Stimulated activated CD8-positive, alpha-beta memory T cell treated with anti-CD3 and anti-CD28 coated beads, Interleukin-15, amount 100 ng/mL, for 1 hour (primary cell): ENCODE data around the gene RAB3IL1.
"Not testable (repeated sequence)": the region's sequence is repeated elsewhere in the genome, so short reads cannot be mapped to it uniquely, and the experiment has no call there.

ENCODE experiments used
- DNase-seq: peaks from one replicate; pipeline ENCODE4 v3.0.0-alpha.2; 2020; ENCODE audit warnings: low read depth

RAB3IL1 gene

DNA sequence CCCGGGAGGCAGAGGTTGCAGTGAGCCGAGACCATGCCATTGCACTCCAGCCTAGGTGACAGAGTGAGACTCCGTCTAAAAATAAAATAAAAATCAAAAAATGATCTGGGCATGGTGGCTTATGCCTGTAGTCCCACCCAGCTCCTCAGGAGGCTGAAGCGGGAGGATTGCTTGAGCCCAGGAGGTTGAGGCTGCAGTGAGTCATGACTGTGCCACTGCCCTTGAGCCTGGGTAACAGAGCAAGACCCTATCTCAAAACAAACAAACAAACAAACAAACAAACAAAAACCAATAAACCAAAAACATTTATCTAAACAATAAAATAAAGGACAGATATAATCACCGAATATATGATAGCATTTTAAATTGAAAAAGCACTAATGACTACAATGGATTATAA, 36.3 kb upstream of the RAB3IL1 start:
- not testable (repeated sequence) for DNase-seq

DNA sequence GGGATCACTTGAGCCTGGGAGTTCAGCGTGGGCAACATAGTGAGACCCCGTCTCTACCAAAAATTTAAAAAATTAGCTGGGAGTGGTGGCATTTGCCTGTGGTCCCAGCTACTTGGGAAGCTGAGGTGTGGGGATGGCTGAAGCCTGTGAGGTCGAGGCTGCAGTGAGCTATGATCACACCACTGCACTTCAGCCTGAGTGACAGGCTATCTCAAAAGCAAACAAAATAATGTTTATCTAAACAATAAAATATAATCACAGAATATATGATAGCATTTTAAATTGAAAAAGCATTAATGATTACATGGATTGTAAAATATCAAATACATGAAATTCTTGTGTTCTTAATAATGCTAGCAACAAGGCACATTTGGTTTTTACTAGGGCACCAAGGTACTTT, 35.5 kb upstream of the RAB3IL1 start:
- DNase-seq = no peak

DNA sequence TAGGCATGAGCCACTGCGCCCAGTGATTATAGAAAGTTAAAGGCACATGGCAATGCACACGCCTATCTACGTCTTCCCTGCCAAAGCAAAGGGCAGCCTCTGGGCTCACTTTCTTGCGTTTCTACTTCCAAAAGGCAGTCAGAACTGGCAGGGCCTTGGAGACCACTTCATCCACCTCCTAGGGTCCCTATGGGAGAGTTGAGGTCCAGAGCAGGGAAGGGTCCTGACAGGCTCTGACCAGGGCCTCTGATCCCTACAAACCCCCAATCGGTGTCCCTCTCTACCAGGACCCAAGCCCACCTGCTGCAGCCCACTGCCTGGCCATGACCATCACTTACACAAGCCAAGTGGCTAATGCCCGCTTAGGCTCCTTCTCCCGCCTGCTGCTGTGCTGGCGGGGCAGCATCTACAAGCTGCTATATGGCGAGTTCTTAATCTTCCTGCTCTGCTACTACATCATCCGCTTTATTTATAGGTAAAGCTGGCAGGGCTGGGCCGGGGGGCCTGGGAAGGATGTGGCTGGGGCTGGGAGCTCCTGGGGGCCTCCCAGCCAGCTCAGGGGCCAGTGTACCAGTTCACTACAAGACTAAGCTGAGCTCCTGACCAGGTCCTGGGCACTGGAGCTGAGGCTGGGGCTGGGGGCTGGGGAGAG, 34.2 kb upstream of the RAB3IL1 start:
- DNase-seq = no peak

DNA sequence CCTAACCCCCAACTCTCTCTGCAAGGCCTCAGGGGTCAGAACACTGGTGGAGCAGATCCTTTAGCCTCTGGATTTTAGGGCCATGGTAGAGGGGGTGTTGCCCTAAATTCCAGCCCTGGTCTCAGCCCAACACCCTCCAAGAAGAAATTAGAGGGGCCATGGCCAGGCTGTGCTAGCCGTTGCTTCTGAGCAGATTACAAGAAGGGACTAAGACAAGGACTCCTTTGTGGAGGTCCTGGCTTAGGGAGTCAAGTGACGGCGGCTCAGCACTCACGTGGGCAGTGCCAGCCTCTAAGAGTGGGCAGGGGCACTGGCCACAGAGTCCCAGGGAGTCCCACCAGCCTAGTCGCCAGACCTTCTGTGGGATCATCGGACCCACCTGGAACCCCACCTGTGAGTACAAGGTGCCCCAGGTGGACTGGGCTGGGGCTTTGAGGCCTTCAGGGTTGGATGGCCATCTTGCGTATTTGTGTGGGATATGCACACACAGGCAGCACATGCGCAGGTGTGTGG, 32.7 kb upstream of the RAB3IL1 start, which contains the start of gene BEST1:
Gene BEST1 (plus strand): TSS at position 317 of the 513 bp plus-strand sequence. CDS start 1,456 bp downstream, outside the sequence.
- DNase-seq = no peak

DNA sequence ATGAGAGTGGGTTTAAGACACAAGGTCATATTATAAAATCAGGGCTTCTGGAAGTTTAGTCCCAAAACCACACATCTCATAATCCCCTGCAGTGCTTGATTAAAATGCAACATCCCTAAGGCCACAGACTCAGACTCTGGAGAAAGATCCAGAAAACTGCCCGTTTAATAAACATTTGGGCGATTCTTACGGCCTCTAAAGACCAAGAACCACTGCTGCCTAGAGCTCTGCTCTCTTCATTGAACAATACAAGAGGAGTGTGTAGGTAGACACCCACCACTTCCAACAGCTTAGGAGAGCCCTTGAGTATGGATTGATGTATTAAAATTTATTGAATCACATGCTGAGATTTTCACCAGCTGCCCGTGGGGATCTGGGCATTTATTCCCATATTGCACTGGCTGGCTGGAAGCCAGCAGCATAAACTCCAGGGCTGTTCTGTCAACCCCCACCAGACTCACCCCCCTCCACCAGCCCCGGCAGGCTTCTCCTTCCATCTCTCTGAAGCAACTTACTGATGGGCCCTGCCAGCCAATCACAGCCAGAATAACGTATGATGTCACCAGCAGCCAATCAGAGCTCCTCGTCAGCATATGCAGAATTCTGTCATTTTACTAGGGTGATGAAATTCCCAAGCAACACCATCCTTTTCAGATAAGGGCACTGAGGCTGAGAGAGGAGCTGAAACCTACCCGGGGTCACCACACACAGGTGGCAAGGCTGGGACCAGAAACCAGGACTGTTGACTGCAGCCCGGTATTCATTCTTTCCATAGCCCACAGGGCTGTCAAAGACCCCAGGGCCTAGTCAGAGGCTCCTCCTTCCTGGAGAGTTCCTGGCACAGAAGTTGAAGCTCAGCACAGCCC, 32.0 kb upstream of the RAB3IL1 start:
- no peak for DNase-seq

DNA sequence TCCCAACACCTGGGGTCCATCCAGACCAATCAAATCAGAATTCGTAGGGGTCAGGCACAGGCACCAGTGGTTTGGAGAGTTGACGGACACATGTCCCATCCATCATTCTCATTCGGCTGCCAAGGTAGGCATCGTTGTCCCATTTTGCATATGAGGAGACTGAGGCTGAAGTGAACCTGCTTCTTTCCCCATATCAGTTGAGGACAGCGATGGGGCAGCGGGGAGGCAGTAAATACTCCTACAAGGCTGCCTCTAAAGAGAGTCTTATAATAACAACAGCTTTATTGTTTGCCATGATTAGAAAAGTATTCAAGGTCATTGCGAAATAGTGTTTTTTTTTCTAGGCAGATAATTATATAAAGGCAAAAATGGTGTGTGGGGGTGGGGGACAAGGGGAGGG, 31.1 kb upstream of the RAB3IL1 start:
- DNase-seq = no peak

DNA sequence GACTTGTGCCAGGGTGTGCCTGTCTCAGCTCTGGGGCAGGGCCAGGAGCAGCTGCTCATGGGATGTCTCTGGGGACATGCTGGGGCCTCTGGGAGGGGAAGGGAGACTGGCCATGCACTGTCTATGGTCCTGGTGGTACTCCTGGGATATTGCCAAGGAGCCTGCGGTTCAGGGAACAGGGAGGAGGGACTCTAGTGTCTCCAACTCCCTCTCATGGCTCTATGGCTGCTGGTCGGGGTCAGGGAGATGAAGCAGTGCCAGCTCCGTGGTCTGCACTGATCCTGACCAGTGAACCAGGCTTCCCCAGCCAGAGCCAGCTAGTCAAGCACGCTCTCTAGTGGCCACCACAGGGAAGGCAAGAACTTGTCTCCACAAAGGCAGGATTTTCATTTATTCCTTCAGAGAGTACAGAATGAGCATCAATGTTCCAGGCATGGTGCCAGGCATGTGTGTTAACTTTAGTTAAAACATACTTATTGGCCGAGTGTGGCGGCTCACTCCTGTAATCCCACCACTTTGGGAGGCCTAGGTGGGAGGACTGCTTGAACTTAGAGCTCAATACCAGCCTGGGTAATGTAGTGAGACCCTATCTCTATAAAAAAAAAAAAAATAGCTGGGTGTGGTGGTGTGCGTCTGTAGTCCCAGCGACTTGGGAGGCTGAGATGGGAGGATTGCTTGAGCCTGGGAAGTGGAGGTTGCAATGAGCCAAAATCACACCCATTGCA, 30.3 kb upstream of the RAB3IL1 start:
- peak; percentile 35 for DNase-seq

DNA sequence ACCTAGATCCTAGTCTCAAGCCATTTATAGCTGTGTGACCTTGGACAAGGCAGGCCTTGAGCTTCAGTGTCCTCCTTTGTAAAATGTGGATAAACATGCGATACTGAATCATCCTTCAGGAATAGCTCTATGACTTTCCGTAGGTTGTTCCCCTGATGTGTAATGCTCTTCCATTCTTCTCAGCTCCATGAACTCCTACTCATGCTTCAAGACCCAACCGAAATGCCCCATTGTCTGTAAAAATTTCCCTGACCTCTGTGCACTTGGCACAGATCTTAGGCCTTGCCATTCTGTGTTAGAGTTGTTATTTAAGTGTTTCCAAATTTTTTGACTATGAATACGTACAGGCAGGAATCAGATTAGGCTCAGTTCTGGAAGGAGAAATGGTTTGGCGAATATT, 29.5 kb upstream of the RAB3IL1 start:
- DNase-seq = no peak

DNA sequence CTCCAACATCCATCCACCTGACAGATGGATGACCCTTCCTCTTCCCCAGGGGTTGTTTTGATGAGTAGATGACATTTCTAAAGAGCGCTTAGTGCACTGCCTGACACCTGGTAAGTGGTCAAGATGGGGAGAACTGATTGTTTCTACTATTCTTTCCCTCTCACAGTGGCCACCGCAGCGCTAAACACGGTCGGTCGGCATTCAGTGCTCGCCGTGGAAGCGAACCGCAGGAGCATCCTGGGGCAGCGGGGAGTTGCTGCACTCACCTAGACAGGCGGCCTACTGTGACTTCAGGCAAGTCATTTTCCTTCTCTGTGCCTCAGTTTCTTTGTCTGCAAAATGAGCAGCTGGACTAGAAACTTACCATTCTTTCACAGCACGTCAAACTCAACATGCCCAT, 27.8 kb upstream of the RAB3IL1 start:
- no peak for DNase-seq

DNA sequence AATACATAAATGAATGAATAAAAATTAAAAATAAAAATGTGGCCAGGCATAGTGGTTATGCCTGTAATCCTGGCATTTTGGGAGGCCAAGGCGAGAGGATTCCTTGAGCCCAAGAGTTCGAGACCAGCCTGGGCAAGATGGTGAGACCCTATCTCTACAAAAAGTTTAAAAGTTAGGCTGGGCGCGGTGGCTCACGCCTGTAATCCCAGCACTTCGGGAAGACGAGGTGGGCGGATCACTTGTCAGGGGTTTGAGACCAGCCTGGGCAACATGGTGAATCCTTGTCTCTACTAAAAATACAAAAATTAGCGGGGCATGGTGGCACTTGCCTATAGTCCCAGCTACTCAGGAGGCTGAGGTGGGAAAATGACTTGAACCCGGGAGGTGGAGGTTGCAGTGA, 23.1 kb upstream of the RAB3IL1 start:
- no peak for DNase-seq

DNA sequence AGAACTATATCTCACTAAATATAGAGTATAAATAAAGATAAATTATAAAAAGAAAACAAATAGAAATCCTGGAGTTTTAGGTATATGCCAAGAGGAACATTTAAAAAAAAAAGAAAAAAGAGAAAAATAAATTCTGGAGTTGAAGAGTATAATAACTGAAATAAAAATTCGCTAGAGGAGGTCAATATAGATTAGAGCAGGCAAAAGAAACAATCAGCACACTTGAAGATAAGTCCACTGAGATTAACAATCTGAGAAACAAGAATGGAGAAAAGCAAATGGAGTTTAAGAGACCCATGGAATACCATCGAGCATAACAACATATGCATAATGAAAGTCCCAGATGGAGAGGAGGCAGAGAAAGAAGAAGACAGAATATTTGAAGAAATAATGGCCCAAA, 18.5 kb upstream of the RAB3IL1 start:
- DNase-seq = no peak

DNA sequence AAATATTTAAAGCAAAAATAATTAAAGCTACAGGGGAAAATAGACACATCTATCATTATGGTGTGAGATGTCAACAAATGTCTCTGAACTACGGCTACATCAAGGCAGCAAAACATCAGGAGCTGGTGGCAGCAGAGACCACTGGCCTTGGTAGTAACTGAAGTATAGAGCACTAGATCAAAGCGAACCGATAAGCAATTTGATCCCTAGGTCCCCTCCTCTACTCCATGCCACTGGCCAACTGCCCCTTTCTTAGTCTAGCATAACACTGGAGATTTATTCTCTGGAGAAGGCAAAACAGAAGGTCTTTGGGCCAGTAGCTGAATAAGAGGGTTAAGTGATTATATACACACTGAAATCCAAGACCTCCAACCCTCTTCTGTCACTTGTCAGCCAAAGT, 13.6 kb upstream of the RAB3IL1 start:
- DNase-seq = no peak

DNA sequence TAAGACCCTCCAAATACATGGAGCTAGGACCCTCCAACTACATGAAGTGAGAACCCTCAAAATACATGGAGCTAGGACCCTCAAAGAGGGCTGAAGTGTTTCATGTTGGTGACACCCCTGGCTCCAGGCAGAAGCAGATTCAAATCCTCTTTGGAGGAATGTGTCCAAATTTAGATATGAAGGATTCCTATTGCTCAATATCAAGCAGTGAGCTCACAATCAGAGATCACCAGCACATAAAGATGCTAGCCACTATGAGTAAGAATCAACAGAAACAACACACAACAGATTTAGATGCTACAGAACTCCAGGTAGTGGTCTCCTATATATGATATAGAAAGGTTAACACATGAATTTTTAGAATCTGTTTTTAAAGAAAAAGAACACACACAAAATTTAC, 11.2 kb upstream of the RAB3IL1 start:
- no peak for DNase-seq

DNA sequence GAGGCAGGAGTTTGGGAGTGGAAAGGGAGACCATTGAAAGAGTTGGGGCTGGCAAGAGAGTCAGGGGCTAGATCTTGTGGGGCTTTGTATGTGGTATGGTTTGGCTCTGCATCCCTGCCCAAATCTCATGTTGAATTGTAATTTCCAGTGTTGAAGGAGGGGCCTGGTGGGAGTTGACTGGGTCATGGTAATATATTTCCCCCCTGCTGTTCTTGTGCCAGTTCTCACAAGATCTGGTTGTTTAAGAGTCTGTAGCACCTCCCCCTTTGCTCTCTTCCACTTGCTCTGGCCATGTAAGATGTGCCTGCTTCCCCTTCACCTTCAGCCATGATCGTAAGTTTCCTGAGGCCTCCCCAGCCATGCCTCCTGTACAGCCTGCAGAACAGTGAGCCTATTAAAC, 10.1 kb upstream of the RAB3IL1 start:
- no peak for DNase-seq

DNA sequence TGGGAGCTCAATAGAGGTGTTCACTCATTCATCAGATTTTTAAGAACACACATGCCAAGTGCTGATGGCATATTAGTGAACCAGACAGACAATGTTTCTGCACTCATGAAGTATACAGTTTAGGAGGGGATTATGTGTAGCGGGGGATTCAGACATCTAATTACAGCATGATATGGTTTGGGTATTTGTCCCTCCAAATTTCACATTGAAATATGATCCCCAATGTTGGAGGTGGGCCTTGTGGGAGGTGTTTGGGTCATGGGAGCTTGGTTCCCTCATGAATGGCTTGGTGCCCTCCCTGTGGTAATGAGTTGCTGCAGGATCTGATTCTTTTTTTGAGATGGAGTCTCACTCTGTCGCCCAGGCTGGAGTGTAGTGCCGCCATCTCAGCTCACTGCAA, 8.9 kb upstream of the RAB3IL1 start:
- no peak for DNase-seq

DNA sequence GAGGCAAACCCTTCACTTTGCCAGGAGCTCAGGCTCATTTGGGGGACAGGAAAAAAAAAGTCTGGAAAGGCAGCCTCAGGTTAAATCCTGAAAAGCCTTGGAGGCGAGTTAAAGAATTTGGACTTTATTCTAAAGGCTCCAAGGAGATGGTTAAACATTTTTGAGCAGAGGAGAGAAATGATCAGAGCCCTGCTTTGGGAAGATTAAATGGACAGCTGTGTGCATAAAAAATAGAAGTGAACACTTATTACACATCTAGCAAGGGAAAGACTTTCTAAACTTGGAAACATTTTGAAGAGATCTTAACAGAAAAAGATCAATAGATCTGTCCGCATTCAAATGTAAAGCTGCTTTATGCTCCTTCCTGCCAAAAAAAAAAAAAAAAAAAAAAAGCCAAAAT, 8.4 kb upstream of the RAB3IL1 start:
- no peak for DNase-seq

DNA sequence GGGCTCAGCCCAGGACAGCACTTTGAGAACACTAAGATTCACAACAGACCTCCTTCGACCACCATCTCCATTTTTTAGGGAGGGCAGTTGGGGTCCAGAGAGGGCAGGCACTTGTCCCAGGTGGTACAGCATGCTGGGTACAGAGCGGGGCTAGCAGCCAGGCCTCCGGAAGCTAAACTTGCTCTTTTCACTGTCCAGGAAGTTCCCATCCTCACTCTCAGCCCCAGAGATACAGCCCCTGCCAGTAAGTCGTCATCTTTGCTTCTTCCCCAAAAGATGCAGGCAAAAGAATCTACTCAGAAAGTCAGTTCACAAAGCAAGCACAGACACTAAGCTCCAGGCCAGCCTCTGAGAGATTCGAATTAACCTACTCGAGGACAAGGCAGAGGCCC, 6.7 kb upstream of the RAB3IL1 start:
- no peak for DNase-seq

DNA sequence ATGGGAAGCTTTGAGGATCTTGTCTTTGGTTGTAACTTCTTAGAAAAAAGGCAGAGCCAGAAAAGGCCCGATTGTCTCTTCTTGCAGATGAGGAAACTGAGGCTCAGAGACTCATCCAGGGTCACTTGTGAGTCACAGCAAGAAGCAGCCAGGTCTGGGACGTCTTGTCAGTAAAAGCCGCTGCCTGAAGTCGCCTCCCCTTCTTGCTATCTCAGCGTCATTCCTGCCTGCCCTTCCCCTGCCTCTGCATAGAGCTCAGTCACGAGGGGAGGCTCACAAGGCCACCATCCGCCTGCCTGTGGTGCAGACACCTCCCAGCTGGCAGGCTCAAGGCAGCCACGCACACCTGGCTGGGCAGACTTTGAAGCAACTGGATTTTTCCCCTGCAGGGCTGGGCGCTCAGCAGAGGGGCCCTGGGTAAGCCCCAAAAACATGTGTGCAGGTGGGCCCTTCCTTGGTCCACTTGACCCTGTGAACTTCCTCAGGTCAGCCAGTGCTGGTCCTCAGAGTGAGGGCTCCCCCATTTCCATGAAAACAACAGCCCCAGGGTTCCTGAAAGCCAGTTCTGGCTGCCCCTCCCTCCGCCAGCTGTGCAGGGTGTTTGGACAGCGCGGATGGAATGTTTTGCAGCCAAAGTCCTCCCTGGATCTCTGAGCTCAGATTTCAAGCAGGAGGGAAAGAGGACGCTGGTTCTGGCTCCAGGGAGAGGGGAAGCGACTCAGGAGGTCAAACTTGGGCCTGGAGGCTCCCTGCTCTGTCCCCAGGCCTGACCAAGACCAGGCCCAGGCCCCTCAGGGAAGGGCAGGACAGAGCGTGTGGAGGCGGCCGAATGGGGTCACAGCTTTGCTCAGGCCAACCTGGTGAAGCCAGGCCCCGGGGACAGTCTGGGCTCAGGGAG, 6.0 kb upstream of the RAB3IL1 start:
- DNase-seq = no peak

DNA sequence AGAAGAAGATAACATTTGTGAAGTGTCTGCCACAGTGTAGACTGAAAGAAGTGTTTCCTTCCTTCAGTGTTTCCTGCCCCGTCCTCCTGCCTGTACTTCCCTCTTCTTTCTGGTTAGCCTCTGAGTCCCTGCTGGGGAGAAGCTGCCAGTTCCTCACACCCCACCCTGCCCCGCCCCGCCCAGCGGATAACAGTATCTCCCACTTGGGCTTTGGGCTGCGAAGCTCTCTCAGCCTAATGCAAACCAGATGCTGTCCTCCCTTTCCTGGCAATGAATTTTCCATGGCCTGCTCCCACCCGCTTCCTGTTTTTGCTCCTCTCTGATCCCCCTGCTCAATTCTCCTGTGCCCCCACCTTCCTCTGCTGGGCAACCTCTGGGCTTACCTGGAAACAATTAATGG, 5.2 kb upstream of the RAB3IL1 start:
- no peak for DNase-seq

DNA sequence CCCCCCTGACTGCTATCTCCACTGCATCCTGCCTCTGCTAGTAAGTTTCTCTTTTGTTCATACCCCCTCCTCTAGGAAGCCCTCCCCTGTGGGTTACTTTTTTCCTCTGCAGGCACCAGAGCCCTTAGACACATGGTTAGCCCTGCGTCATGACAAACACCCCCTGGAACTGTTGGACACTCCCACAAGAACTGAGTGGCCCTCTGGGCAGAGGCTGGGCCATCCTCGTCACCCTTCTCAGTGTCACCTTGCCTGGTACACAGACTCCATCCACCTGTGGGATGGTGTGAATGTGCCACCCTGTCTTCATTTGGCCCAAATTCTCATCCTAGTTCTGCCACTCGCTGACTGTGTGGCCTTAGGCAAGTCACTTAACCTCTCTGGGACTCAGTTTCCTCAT, 4.1 kb upstream of the RAB3IL1 start:
- DNase-seq = no peak

DNA sequence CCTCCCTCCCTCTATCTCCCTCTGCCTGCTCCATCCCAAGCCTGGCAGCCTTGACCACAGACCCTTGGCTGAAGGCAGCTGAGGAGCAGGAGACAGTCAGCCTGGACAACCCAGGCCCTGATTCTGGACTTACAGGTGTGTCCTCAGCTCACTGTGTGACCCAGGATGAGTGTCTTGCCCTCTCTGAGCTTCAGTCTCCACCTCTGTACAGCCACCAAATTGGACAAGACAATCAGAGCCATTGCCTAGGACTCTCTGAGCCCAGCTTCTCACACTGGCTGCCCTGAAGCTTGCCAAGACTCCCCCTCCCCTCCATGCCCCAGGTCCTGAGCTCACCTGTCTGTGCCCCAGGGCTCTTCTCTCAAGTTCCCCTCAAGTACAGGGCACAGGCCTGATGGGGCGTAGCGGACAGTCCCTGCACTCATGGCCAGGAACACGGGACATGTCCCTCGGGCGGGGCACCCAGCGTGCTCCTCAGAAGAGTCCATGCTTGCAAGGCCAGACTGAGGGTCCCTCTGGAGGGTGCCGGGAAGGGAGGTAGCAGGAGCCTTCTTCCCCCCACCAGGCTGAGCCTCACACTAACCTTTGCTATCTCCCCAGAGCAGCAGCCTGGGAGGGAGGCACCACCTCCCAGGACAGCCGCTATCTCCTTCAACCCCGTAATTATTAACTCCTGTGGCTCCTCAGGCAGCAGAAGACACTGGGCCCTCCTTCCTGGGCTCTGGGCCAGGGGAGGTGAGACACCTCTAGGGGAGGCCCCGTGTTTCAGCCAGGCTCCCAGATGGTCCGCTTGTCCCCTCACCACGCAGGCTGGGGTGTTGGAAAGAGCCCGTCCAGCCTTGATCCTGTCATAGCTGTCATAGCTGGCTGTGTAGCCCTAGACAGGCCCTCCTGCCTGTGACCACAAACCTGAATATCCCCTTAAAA, 2.6 kb upstream of the RAB3IL1 start:
- DNase-seq = no peak
